CD14-positive monocyte (primary cell): ENCODE measurements around the gene SLX9. TPM values are rescaled to one million over a fixed set of nuclear protein-coding genes. Genes with fewer than 3 reads are reported as not detected.

Experiments used
- DNase-seq, 3 donors: peaks; one replicate each; pipeline ENCODE4 v3.0.0-alpha.2; 2011 to 2022
- H2AFZ ChIP-seq: 2 replicates; pipeline ENCODE4 v1.6.0; 2012; ENCODE audit warnings: mild to moderate bottlenecking, low read depth, low read length, inconsistent platforms; ENCODE audit not compliant: insufficient read depth, poor library complexity, severe bottlenecking
- H3K27ac ChIP-seq, 2 donors: 1 replicate in 1 of 2; 2 replicates in 1 of 2; pipeline ENCODE4 v1.5.1; 2012 to 2013; ENCODE audit warnings: low read length in 2 of 2, control low read depth in 1 of 2, inconsistent platforms in 1 of 2, low read depth in 1 of 2, mild to moderate bottlenecking in 1 of 2
- H3K27me3 ChIP-seq, 2 donors: one replicate each; pipeline versions ENCODE4 v1.6.0 to v1.6.1; 2011 to 2013; ENCODE audit warnings: low read length in 2 of 2; ENCODE audit not compliant: control insufficient read depth in 2 of 2, insufficient read depth in 2 of 2
- H3K36me3 ChIP-seq, 2 donors: replicated peaks in 1 of 2; 1 replicate in 1 of 2; 2 replicates in 1 of 2; pipeline versions ENCODE4 v1.5.1 to v1.6.1; 2012 to 2013; ENCODE audit warnings: low read length in 2 of 2, control low read depth in 1 of 2, inconsistent platforms in 1 of 2, mild to moderate bottlenecking in 1 of 2; ENCODE audit not compliant: insufficient read depth in 2 of 2, control insufficient read depth in 1 of 2
- H3K4me1 ChIP-seq, 2 donors: 1 replicate in 1 of 2; 2 replicates in 1 of 2; pipeline versions ENCODE4 v1.5.1 to v1.6.1; 2012 to 2013; ENCODE audit warnings: low read length in 2 of 2, control low read depth in 1 of 2, inconsistent platforms in 1 of 2, mild to moderate bottlenecking in 1 of 2, moderate library complexity in 1 of 2; ENCODE audit not compliant: insufficient read depth in 2 of 2, control insufficient read depth in 1 of 2
- H3K4me2 ChIP-seq: replicated peaks from 2 replicates; pipeline ENCODE3; 2012; ENCODE audit warnings: low read length, moderate library complexity, mild to moderate bottlenecking; ENCODE audit not compliant: poor library complexity, severe bottlenecking; ENCODE audit errors: extremely low read depth
- H3K4me3 ChIP-seq, 3 experiments: fragments of 200-600 bp in 1 of 3; sonication (generic) in 1 of 3; replicated peaks in 1 of 3; 1 replicate in 2 of 3; 2 replicates in 1 of 3; pipeline ENCODE4 v1.5.1; 2011 to 2013; ENCODE audit warnings: low read length in 3 of 3, mild to moderate bottlenecking in 3 of 3, control low read depth in 2 of 3, low read depth in 2 of 3, inconsistent platforms in 1 of 3, moderate library complexity in 1 of 3
- H3K79me2 ChIP-seq: 2 replicates; pipeline ENCODE4 v1.6.0; 2012; ENCODE audit warnings: mild to moderate bottlenecking, control low read depth, inconsistent platforms, low read length, moderate library complexity; ENCODE audit not compliant: insufficient read depth
- H3K9ac ChIP-seq: 2 replicates; pipeline ENCODE4 v1.6.0; 2017; ENCODE audit warnings: low read length, mild to moderate bottlenecking; ENCODE audit not compliant: insufficient read depth, poor library complexity, severe bottlenecking
- H3K9me3 ChIP-seq, 2 donors: replicated peaks in 1 of 2; 1 replicate in 1 of 2; 2 replicates in 1 of 2; pipeline versions ENCODE4 v1.5.1 to v1.6.1; 2012 to 2013; ENCODE audit warnings: low read length in 2 of 2, control low read depth in 1 of 2; ENCODE audit not compliant: control insufficient read depth in 1 of 2, insufficient read depth in 1 of 2
- H4K20me1 ChIP-seq: 2 replicates; pipeline ENCODE4 v1.6.0; 2012; ENCODE audit warnings: mild to moderate bottlenecking, low read length, control low read depth, moderate library complexity; ENCODE audit not compliant: insufficient read depth
- H3K27ac Mint-ChIP-seq, 7 donors: one replicate each; pipeline ENCODE4 v1.8.0; 2020; ENCODE audit warnings: mild to moderate bottlenecking in 7 of 7, mixed read lengths in 7 of 7, moderate library complexity in 6 of 7, inconsistent platforms in 2 of 7
- H3K27me3 Mint-ChIP-seq, 3 donors: one replicate each; pipeline ENCODE4 v1.8.0; 2021 to 2022; ENCODE audit warnings: low read depth in 3 of 3, mild to moderate bottlenecking in 3 of 3, mixed read lengths in 3 of 3, moderate library complexity in 3 of 3, inconsistent platforms in 1 of 3
- H3K36me3 Mint-ChIP-seq, 2 donors: one replicate each; pipeline ENCODE4 v1.8.0; 2020; ENCODE audit warnings: mixed read lengths in 2 of 2, inconsistent platforms in 1 of 2, mild to moderate bottlenecking in 1 of 2
- H3K4me1 Mint-ChIP-seq: one replicate; pipeline ENCODE4 v1.8.0; 2020; ENCODE audit warnings: mild to moderate bottlenecking, mixed read lengths
- H3K4me3 Mint-ChIP-seq, 2 donors: one replicate each; pipeline ENCODE4 v1.8.0; 2020; ENCODE audit warnings: mild to moderate bottlenecking in 2 of 2, mixed read lengths in 2 of 2, moderate library complexity in 1 of 2
- H3K9me3 Mint-ChIP-seq, 7 donors: one replicate each; pipeline ENCODE4 v1.8.0; 2020 to 2022; ENCODE audit warnings: mixed read lengths in 7 of 7, mild to moderate bottlenecking in 6 of 7, moderate library complexity in 6 of 7, inconsistent platforms in 2 of 7
- WGBS: methylation state at CpG from one replicate; pipeline ENCODE4 v1.1.5; 2013; ENCODE audit warnings: missing lambda C conversion rate; ENCODE audit not compliant: insufficient coverage; 5-methylcytosine and 5-hydroxymethylcytosine counted together
- intact Hi-C, 2 donors: fragments of 100-400 bp; cut with micrococcal nuclease; formaldehyde crosslinking; loops; one replicate each; pipeline versions ENCODE4 v1.15.0 to v1.15.1; 2023
- polyA plus RNA-seq, 3 donors: library from polyadenylated mRNA; depleted of rRNA in 1 of 3; unstranded in 2 of 3; stranded (reverse) in 1 of 3; fragments of 300-500 nt in 2 of 3; fragments of >200 nt in 1 of 3; fragmentation: Illumina TruSeq in 2 of 3; gene quantifications; 1 replicate in 2 of 3; 2 replicates in 1 of 3; pipeline ENCODE4 v1.2.3, GENCODE V29; 2012 to 2021
- TF ChIP-seq, protein P1 (sequence below): fragments of 200-600 bp; IDR thresholded peaks from one replicate; pipeline ENCODE4 v1.8.0; 2022; ENCODE audit warnings: antibody characterized with exemption, mild to moderate bottlenecking

Gene SLX9
- polyA plus RNA-seq, 3 donors, result 7.5 to 9.0 (median 9.0) TPM

DNA sequence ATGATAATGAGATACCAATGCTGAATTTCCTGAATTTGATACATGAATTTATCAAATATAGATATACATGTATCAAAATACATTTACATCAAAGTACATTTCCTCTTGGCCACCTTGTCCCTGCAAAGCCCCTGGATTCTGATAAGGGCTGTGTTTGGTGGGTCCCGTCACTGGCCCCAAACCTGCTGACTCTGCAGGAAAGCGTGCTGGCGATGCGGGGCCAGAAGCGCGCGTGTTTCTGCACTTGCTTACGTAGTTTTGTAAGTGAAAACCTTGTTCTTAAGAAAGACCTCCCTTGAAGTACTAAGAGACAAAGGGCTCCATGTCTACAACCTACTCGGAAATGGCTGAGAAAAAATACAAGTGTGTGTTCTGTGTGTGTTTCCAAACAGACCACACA is 30.1 kb upstream of the SLX9 start:
- H3K9me3 Mint-ChIP-seq, result peaks cover 0 to 2% (median 0%) of the 10 kb centered on the region in 7 donors
- WGBS, result 90% methylated on average over 8 of the region's 9 CpGs

DNA sequence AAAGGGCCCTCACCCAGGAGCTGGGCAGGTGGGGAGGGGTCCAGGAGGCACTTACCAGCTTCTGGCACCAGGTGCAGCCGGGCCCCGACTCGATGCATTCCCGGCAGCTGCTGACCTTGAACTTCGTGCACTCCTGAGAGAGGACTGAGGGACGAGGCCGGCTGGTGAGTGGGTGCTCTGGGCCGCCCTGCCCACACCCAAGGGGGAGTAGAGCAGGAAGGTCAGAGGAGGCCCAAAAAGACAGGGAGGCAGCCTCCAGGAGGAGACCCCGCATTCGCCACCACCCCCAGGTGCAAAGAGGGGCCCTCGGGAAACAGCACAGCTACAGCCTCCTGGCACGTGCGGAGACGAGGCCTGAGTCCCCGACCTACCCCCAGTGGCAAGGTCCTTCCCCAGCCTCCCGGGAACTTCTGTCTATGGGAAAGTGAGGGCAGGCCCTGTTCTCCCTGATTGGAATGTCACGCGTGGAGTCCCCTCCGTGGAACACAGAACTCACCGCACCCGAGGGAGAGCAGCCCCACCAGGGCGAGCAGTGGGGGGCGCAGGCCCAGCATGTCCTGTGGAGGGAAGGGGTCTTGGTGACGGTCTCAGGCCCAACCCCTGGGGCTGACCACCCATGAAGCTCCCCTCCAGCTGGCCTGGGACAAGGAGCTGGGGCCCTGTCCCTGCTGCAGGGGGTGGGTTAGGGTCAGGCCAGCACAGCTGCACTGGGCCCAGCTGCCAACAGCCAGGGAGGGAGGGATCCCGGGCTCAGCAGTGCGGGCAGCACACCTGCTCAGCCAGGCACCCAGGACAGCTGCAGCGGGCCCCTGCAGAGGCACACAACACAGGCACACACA is 29.4 kb upstream of the SLX9 start:
- H2AFZ ChIP-seq, result no peak overlapping the region
- TF ChIP-seq, protein P1, sequence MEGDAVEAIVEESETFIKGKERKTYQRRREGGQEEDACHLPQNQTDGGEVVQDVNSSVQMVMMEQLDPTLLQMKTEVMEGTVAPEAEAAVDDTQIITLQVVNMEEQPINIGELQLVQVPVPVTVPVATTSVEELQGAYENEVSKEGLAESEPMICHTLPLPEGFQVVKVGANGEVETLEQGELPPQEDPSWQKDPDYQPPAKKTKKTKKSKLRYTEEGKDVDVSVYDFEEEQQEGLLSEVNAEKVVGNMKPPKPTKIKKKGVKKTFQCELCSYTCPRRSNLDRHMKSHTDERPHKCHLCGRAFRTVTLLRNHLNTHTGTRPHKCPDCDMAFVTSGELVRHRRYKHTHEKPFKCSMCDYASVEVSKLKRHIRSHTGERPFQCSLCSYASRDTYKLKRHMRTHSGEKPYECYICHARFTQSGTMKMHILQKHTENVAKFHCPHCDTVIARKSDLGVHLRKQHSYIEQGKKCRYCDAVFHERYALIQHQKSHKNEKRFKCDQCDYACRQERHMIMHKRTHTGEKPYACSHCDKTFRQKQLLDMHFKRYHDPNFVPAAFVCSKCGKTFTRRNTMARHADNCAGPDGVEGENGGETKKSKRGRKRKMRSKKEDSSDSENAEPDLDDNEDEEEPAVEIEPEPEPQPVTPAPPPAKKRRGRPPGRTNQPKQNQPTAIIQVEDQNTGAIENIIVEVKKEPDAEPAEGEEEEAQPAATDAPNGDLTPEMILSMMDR, result no peak
- H4K20me1 ChIP-seq, result peaks cover 99% of the 10 kb centered on the region
- Mint-ChIP-seq H3K4me1 (peaks cover 88% of the 10 kb centered on the region), H3K27ac (peak overlapping the region; percentile 80 to 93 (median 87)), H3K36me3 (peaks cover 34 to 59% of the 10 kb centered on the region in 2 donors), H3K9me3 (peaks cover 0 to 2% (median 0%) of the 10 kb centered on the region in 7 donors), H3K4me3 (no peak overlapping the region), H3K27me3 (peaks cover 0 to 3% (median 2%) of the 10 kb centered on the region in 3 donors)
- H3K9ac ChIP-seq, result no peak overlapping the region
- intact Hi-C loops, result loop anchor here in 1 of 2 donors (5.0 kb wide), 1 partner anchor 93 kb away; the partner anchor contains the start of gene SUMO3
- no peaks in the 10 kb centered on the region for H3K27me3 ChIP-seq
- WGBS, result 91% methylated on average over 22 of the region's 27 CpGs
- H3K9me3 ChIP-seq, result no peaks in the 10 kb centered on the region
- H3K36me3 ChIP-seq, result peaks cover 47 to 50% of the 10 kb centered on the region in 2 donors
- peak overlapping the region; percentile 82 for H3K4me2 ChIP-seq
- DNase-seq, result no peak
- peak overlapping the region; percentile 69 to 81 for H3K27ac ChIP-seq
- peaks cover 98% of the 10 kb centered on the region for H3K79me2 ChIP-seq
- peaks cover 98 to 100% of the 10 kb centered on the region in 2 donors for H3K4me1 ChIP-seq
- H3K4me3 ChIP-seq, result peak overlapping the region in 1 of 3 experiments; percentile 98

More for the DNA sequence above, 30.1 kb upstream of the SLX9 start:
- Histone ChIP-seq H3K27ac (peak overlapping the region; percentile 69 to 81), H3K9me3 (no peaks in the 10 kb centered on the region), H3K27me3 (no peaks in the 10 kb centered on the region), H3K79me2 (peaks cover 98% of the 10 kb centered on the region), H2AFZ (no peak overlapping the region), H3K36me3 (peaks cover 54 to 58% of the 10 kb centered on the region in 2 donors), H3K4me1 (peaks cover 99 to 100% of the 10 kb centered on the region in 2 donors), H3K4me3 (no peak overlapping the region), H4K20me1 (peaks cover 99% of the 10 kb centered on the region), H3K9ac (no peak overlapping the region), H3K4me2 (no peak overlapping the region)
- no peak overlapping the region for H3K4me3 Mint-ChIP-seq
- peaks cover 36 to 63% of the 10 kb centered on the region in 2 donors for H3K36me3 Mint-ChIP-seq
- no peak for DNase-seq
- intact Hi-C loops, result loop anchor here in 1 of 2 donors (5.0 kb wide), 2 partner anchors 37 to 92 kb away; partner anchors contain the start of genes PTTG1IP and SUMO3
- peak overlapping the region; percentile 73 to 93 (median 88) for H3K27ac Mint-ChIP-seq
- peaks cover 0 to 3% (median 2%) of the 10 kb centered on the region in 3 donors for H3K27me3 Mint-ChIP-seq
- TF ChIP-seq, protein P1, result no peak
- H3K4me1 Mint-ChIP-seq, result peaks cover 88% of the 10 kb centered on the region
